ENCODE data around the gene MUC6.

GRCh38 chr11:1052133-1053011 is 15.9 kb upstream of the MUC6 start:
- TF ChIP-seq CTCF (conservative IDR thresholded peaks at IDR 0.05; ENCODE audit: low read depth, low read length): no peak
- no peak for TF ChIP-seq EZH2 (IDR thresholded peaks at IDR 0.05; ENCODE audit: borderline replicate concordance, low read depth, low read length, poor library complexity, severe bottlenecking)
